Measurements from ENCODE around the gene ADAM30.

ADAM30 gene

GRCh38 chr1:119896303-119896702 lies at the start of gene ADAM30:
Gene ADAM30, minus strand, starts transcription at chr1:119896515. Its CDS starts 179 bp downstream, at chr1:119896336.
- DNase-seq: no peak

- DNase-seq: no peak
Measured at GRCh38 chr1:119943216-119943615, 46.9 kb upstream of the ADAM30 start.

- DNase-seq: no peak
Measured at GRCh38 chr1:119941392-119941791, 45.1 kb upstream of the ADAM30 start.

GRCh38 chr1:119940697-119941096 lies 44.4 kb upstream of the ADAM30 start:
- no peak for DNase-seq

- DNase-seq: no peak
Measured at GRCh38 chr1:119937198-119937597, 40.9 kb upstream of the ADAM30 start.

GRCh38 chr1:119935915-119936314 lies 39.6 kb upstream of the ADAM30 start:
- DNase-seq: no peak

- DNase-seq: no peak
Measured at GRCh38 chr1:119935373-119935772, 39.1 kb upstream of the ADAM30 start.

- no peak for DNase-seq
Measured at GRCh38 chr1:119933397-119933796, 37.1 kb upstream of the ADAM30 start.

- DNase-seq: no peak
Measured at GRCh38 chr1:119929643-119930315, 33.5 kb upstream of the ADAM30 start.

- DNase-seq: no peak
Measured at GRCh38 chr1:119926553-119926952, 30.2 kb upstream of the ADAM30 start.

- no peak for DNase-seq
Measured at GRCh38 chr1:119924948-119925898, 28.9 kb upstream of the ADAM30 start.

GRCh38 chr1:119920104-119920968 lies 24.0 kb upstream of the ADAM30 start:
- DNase-seq: no peak

GRCh38 chr1:119919241-119919640 lies 22.9 kb upstream of the ADAM30 start:
- DNase-seq: no peak

GRCh38 chr1:119918301-119918700 lies 22.0 kb upstream of the ADAM30 start:
- DNase-seq: no peak

GRCh38 chr1:119917304-119918055 lies 21.2 kb upstream of the ADAM30 start:
- no peak for DNase-seq

GRCh38 chr1:119915517-119915916 lies 19.2 kb upstream of the ADAM30 start:
- no peak for DNase-seq

- DNase-seq: no peak
Measured at GRCh38 chr1:119914071-119914470, 17.8 kb upstream of the ADAM30 start.

- DNase-seq: no peak
Measured at GRCh38 chr1:119912963-119913362, 16.6 kb upstream of the ADAM30 start.

- DNase-seq: no peak
Measured at GRCh38 chr1:119911775-119912174, 15.5 kb upstream of the ADAM30 start.

GRCh38 chr1:119910618-119911017 lies 14.3 kb upstream of the ADAM30 start:
- no peak for DNase-seq

- no peak for DNase-seq
Measured at GRCh38 chr1:119909890-119910596, 13.7 kb upstream of the ADAM30 start.

- DNase-seq: no peak
Measured at GRCh38 chr1:119908661-119909060, 12.3 kb upstream of the ADAM30 start.
